Activated T-helper 9 cell treated with anti-CD3 and anti-CD28 coated beads, Interleukin-2, amount 50 U/mL, for 16 hours (primary cell): Measurements from ENCODE around the gene FCRL5.

Source experiments
- DNase-seq: peaks from one replicate; pipeline ENCODE4 v3.0.0-alpha.2; 2020; ENCODE audit warnings: low read depth

The FCRL5 gene

DNA sequence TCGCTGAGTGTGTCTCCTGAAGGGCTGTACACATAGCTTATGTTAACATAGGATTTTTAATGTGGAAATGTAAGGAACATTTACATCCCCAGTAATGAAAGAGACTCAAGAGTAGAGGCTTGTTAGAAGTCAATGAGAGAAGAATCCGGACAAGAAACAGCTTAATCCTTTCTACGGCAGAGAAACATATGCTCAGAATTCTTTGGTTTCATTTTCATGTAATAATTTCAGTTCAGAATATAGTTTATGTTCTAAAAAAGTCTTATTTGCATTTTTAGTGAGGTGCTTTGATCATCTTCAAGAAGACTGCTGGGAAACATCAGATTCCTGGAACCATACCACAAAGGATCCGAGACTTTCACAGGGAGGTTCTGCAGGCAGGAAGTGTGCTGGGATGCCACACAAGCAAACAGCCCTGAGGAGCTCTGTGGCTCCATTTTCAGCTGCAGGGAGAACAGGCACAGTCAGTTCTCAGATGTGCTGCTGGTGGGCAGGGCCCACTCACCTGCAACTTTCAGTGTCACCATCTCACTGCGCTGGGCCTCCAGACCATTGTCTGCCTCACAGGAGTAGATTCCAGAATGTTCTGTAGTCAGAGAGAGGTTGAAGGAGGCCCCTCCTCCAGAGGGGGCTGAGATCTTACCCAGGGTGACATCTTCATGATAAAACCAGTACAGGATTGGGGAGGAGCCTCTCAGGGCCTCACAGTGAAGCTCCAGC is 28.4 kb downstream of the FCRL5 start:
- DNase-seq = no peak

DNA sequence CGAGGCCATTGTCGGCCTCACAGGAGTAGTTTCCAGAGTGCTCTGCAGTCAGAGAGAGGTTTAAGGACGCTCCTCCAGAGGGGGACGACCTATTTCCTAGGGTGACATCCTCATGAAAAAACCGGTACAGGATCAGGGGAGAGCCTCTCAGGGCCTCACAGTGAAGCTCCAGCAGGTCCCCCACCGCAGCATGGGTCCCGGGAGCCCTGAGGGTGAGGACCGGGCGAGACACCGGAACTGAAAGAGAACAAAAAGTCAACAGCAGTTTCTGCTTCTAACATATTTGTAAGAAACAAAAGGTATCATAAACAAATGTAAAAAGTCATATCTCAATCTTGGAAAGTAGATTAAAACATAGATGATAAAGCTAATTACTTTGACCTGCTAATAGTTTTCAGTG is 31.3 kb downstream of the FCRL5 start:
- DNase-seq = no peak

DNA sequence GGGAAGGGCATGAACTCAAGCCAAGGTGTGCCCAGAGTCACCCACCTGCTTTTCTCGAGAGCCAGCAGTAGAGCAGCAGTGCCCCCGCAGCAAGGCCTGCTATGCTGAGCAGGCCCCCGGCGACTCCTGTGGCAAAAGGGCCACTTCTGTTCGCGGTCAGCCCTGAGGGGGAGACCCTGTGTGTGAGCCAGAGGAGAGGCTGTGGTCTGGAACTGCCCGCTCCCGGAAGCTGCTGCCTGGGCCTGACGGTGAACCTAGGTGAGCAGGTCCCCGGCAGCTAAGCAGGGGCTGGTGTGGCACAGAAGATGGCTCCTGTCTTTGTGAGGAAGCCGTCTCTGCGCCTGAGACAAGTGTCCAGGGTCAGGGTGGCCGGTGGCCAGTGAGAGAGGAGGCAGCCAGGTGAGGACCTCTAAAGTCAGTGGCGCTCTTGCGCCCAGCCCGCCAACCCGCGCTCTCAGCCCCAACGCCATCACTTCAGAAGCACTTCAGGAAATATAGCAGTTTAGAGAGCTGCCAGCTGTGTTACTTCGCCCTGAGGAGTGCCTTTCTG is 31.9 kb downstream of the FCRL5 start:
- DNase-seq = no peak

DNA sequence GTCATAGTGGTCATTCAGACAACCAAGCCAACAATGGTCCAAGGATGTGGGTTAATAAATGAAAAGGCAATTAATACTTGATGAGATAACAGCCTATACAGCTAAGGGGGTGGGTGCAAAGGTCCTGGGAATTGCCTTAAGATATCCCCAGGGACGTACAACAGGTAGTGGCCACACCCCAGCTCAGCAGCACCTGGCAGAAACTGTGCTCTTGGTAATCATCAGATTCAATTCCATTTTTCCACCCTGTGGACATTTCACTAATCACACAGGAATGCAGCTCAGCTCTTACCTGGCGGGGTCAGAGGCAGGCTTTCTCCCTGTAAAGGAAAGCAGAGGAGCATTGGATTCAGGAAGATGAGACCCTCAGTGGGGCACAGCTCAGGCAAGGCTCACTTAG is 32.9 kb downstream of the FCRL5 start:
- DNase-seq = no peak

DNA sequence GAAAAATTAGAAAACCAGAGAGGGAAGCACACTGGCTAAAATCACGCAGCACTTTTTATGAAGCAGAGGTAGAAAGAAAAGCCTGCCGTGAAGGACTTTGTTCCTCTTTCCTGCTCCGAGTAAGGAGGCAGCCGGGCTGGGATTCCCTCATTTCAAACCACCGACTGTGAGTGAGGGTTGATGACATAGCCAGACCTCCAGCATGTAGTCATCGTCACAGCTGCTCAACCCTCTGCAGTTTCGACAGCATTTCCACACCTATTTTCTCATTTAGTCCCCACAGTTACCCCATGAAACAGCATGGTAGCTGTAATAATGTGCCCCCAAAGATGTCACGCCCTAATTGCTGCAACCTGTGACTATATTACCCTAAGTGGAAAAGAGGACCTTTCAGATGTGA is 35.3 kb downstream of the FCRL5 start:
- no peak for DNase-seq

DNA sequence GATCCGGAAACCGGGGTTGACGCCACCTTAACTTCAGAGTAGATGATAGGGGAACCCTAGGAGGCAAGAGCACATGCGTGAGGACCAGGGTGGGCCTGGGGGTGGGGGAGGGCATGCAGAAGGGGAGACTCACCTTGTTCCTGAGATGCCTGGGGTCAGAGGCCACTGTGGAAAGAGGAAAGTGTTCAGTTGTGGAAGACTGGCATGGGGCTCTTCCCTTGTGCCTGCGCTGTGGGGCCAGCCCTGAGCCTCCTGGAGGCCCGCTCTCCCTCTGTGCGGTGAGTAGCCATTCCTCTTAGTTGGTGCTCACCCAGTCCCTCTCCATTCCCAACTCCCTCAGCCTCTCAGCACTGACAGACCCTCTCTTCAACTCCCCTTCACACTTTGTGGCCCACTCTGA is 36.6 kb downstream of the FCRL5 start:
- no peak for DNase-seq

DNA sequence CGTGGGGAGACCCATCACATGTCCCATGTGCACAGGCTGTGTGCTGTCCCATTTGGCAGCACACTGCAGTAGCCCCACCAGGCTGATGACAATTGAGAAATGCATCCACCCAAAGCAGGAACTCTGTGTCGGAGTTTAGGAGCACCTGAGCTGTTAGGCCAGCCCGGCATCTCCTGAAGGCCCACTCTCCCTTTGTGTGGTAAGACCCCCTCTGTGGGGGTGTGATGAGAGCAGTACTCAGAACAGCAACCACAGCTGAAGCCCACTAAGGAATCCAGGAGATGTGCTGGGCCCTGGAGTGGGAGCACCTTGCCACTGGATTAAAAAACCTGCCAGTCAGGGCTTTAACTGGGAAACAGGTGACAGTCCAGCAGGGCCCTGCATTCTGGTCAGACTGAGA is 37.2 kb downstream of the FCRL5 start:
- no peak for DNase-seq

DNA sequence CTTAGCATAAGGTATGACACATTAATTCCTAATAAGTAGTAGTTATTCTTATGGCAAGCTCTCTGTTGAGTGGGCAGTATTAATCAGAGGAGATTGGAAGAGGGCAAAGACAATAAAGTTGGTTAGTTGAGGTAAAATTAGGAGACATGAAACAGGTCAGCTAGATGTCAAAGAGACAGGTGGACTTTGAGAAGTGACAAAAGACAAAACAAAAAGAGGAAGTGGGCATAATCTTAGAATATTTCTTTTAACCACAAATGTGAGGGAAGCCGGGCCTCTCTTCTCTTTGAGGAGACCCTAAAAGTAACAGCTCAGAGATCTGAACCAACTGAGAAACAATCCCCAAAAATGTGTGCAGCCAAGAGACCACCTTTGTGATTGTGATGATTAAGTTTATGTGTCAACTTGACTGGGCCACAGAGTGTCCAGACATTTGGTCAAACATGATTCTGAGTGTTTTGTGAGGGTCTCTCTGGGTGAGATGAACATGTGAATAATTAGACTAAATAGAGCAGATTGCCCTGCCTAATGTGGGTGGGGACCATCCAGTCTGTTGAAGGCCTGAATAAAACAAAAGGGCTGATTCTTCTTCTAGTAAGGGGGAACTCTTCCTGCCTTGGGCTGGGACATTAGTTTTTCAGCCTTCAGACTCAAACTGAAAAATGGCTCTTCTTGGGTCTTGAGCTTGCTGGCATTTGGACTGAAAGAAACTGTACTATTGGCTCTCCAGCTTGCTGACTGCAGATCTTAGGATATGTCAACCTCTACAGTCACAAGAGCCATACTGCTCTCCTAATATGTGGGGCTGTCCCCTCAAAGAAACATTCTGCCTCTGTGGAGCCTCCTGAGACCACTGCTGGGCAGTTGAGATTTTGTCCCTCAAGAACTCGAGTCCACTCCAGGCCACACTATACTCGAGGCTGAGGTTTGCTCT is 40.0 kb downstream of the FCRL5 start:
- DNase-seq = no peak

DNA sequence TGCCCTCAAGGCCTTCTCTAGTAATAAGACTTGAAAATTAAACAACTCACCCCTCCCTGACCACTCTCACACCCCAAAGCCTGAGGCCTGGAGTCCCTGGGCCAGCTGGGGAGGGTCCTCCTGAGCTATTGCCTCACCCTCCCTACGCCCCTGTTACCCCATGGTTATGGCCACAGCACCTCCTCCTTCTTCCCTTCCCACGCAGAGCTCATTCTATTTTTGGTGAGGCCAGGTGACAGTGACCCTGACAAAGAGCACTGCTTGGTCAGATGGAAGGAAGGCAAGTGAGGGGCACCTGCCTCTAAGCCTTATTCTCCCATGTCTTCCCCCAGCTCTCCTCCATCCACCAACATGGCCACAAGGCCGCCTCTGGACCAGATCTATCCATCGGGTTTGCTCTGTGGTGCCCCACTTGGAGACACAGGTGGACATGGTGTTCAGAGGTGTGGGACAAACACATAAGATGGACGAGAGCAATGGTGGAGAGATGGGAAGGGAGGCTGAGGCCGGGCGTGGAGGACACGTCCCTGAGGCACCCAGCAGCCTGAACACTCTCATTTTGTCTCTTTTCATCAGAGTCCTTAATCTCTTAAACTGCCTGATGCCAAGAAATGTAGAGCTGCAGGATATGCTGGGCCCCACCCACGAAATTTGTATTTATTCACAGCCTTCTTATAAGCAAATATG is 42.6 kb downstream of the FCRL5 start:
- no peak for DNase-seq

DNA sequence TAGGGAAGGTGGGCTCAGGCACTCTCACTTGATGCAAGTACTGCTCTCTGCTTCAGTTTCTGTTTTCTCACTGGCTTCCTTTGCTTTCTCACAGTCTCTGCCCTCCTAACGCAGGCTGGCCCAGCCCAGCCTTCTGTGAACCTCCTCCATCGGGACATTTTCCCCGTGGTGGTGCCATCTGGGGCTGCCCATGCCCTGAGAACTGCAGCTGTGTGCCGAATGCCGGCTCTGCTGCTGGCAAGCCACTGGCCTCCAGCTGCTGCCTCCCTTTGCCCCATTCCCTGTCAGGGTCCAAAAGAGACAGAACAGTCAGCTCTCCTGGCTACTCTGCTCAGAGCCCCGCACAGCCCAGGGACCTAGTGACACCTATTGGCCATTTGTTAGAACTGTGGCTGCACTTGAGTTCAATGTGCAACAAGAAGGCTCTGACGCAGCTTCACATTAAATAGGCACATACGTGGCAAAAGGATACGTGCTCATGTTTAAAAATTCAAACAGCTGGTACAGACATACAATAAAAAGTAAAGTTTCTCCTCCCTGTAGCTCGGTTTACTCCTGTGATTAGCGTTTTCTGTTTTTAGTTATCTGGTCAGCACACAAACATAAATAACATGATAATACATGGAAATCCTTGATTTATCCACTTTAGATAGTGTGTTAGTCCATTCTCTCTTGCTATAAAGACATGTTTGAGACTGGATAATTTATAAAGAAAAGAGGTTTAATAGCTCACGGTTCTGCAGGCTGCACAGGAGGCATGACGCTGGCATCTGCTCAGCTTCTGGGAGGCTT is 46.6 kb downstream of the FCRL5 start:
- no peak for DNase-seq

DNA sequence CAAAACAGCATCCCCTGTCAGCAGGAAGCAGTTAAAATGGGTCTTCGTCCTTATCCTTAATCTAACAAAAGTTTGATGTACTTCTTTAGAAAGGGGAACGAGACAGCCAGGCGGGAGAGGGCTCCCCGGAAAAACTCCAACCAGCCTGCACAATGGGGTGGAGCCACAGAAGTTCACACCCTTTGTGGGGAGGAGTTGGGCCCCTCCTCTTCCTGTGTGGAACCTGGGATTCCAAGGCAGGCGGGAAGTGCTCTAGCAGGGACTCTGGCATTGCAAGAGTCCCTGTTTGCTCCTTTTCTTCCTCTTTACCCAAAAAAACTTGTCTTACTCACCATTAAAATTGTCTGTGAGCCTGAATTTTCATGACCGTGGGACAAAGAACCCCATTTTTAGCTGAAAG is 47.7 kb downstream of the FCRL5 start:
- no peak for DNase-seq

DNA sequence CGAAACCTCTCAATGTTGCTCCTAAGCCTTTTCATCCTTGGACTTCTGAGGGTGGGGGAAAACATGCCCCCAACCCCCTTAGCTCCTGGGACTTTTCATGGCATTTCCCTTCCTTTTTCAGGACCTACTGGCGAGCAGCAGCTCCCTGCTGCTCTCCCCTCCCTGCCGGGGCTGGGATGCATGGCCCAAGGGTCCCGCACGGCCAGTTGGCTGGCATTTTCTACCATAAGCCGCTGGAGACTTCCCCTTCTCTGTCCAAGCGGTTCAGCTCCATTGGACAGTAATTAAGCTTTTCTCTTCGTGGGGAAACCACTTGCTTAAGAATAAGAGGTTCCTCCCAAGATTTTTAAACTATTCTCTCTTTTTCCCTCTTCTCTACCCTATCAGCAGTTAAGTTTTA is 52.8 kb downstream of the FCRL5 start:
- DNase-seq = no peak

DNA sequence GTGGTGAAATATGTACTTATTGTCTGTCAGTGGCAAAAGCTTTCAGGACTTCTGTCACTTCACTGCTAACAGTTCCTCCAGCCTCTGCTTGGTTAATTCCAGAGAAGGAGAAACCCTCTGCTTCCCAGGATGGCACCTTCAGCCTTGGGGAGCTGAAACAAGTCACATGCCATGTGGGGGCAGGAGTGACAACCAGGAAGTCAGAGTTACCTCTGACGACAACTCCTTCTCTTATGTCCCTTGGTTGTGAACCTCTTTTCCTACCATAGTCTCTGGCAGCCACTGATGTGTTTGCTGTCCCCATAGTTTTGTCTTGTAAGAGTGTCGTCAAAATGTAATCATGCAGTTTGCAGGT is 53.6 kb downstream of the FCRL5 start:
- DNase-seq = no peak

DNA sequence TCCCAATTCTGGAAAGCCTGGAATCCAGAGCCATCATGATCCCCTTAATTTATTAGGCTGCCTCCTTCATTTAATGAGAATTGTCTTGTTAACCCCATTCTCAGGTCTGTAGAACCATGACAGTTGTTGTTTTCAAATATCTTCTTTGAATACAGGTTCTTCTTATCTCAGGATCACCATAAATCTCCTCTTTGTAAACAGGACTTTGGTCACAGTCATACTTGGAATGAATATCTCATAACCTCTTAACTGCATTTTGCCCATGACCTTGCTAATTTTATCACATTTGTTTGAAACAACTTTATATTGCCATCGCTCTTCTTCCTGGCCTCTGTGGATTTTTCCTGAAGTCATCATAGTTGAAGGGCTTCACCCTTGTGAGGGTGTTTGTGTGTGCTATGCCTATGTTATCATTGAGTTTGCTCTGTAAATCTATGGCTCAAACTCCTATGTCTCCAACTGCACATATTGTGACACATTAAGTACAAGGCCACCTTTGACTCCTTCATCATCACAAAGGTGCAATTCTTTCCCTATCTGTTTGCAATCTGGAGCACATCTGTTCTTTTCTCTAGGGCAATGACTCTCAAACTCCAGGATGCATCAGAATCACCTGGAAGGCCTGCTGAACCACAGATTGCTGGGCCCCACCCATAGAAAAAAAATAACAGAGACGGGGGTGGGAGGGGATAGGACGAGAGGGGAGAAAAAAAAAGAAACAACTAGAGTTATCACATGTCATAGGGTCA is 54.2 kb downstream of the FCRL5 start:
- no peak for DNase-seq

DNA sequence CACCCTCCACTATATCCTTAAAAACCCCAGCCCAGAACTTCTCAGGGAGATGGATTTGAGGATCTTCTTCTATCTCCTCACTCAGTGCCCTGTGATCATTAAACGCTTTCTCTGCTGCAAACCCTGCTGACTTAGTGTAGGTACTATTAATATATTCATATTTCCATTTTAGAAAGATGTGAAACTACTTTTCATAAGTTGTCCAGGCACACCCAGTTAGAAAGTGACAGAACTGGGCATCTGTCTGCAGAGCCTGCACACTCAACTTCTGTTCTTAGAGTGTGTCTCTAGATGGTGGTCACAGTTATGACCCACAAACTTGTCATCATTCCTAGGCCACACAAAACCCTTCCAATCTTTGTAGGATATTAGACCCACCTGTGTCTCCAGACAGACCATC is 55.0 kb downstream of the FCRL5 start:
- DNase-seq = no peak

DNA sequence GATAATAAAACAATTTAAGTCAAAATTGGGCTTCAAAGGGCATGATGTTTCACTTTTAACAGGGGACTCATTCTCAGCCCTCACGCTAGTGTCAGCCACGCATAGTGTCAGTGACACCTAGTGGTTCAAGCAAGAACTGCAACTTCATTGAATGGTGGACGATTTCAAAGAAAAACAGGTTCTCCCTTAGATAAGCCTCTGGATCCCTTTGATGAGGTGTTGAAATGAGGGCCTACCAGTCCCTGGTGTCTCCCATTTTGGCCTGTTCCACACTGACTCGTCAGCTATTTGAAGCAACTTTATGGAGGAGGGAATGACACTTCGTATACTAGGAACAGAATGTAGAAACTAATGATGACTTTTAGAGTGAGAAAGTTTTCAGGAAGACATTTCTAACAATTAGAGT is 56.2 kb downstream of the FCRL5 start:
- no peak for DNase-seq

DNA sequence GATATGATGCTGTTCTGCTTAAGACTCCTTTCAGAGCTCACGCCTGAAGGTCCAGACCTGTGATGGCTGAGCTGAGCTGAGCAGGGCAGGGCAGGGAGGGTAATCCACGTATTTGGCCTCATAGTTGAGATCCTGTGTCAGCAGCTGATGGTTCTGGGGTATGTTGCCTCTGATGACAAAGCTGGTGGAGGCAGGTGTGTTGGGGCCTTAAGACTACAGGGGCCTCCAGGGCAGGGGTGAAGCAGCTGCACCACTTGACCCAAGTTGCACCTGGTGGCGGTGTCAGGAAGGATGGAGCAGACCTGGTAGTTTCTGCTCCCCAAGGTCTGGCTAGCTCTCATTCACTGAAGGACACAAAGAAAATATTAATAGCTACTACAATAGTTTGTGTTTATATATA is 57.0 kb downstream of the FCRL5 start:
- no peak for DNase-seq

DNA sequence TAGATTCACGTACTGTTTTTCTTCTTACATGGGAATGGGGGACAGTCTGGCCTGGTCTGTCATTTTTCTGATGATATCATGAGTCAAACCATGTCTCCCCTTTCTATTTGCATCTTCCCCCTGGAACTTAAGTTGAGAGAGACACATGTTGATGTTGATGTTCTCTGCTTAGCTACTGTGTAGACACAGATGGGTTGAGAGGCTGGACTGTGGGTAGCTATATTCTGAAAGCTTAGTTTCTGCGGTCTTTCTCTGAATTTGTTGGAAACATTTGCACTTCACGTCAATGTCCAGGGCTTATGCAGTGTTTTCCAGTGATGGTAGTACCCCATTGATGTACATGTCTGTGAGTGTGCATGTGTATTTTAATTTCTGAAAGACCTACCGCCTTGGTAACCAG is 58.2 kb downstream of the FCRL5 start:
- no peak for DNase-seq

DNA sequence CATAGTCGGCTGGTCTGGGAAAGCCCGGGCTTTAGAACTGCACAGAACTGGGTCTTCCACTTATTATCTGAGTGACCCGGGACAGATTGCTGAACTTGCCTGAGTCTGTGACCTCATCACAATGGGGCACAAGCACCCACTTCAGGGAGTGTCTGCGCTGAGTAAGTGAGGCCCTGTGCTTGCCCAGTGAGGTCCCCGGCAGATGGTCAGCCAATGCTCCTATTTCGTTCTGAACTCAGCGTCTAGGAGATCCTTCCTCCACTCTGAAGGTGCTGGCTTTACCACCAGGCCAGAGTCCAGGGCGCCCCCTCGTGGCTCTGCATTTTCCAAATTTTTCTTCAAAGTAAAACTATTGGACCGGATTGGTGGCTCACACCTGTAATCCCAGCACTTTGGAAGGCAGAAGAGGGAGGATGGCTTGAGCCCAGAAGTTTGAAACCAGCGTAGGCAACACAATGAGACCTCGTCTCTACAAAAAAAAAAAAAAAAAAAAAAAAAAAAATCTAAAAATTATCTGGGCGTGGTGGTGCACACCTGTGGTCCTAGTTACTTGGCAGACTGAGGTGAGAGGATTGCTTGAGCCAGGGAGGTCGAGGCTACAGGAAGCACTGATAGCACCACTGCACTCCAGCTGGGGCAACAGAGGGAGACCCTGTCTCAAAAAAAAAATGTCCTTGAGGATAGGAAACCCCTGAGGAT is 61.7 kb downstream of the FCRL5 start:
- DNase-seq = no peak

DNA sequence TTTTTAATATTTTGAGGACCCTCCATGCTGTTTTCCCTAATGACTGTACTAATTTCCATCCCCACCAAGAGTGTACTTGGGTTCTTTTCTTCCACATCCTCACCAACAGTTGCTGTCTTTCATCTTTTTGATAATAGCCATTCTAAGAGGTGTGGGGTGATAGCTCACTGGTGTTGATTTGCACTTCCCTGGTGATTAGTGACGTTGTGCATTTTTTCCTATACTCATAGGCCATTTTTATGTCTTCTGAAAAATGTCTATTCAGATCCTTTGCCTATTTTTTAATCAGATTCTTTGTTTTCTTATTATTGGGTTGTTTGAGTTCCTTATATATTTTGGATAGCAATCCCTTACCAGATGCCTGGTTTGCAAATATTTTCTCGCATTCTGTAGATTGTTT is 64.2 kb downstream of the FCRL5 start:
- DNase-seq = no peak

DNA sequence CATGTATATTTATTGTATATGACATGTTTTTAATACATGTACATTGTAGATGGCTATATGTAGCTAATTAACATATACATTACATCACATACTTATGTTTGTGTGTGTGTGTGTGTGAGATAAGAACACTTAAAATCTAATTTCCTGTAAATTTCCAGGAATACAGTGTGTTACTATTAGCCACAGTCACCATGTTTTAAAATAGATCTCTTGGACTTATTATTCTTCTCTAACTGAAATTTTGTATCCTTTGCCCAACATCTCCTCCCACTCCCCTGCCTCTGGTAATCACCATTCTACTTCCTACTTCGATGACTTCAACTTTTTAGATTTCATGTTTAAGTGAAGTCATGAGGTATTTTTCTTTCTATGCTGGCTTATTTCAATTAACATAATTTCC is 64.8 kb downstream of the FCRL5 start:
- DNase-seq = no peak
